Gastrocnemius medialis (tissue), 4 donors: ENCODE results near the gene OSBP2.
"Not testable (repeated sequence)": the region's sequence is repeated elsewhere in the genome, so short reads cannot be mapped to it uniquely, and the experiment has no call there.

Experiments
- CTCF ChIP-seq, 5 experiments: fragments of 450-650 bp in 3 of 5; fragments of 200-600 bp in 2 of 5; sonication (generic) in 2 of 5; IDR thresholded peaks in 4 of 5; conservative IDR thresholded peaks in 1 of 5; 1 replicate in 4 of 5; 2 replicates in 1 of 5; pipeline ENCODE4 v1.5.1; 2016 to 2019; ENCODE audit warnings: antibody characterized with exemption in 5 of 5, mild to moderate bottlenecking in 3 of 5, moderate library complexity in 3 of 5
- POLR2A ChIP-seq, 2 donors: fragments of 450-650 bp; IDR thresholded peaks; one replicate each; pipeline ENCODE4 v1.6.1; 2017; ENCODE audit warnings: antibody characterized with exemption in 2 of 2, mild to moderate bottlenecking in 2 of 2, moderate library complexity in 2 of 2

- not testable (repeated sequence) for TF ChIP-seq CTCF (IDR thresholded peaks at IDR 0.05 in 4 of 5, conservative IDR thresholded peaks at IDR 0.05 in 1 of 5); POLR2A (IDR thresholded peaks at IDR 0.05)
Measured at GRCh38 chr22:30679895-30680690, 14.6 kb upstream of the OSBP2 start.
